Glomerular visceral epithelial cell (primary cell): ENCODE data around the gene ABCA13.

Source experiments
- DNase-seq: peaks from one replicate; pipeline ENCODE4 v3.0.0-alpha.2; 2016; ENCODE audit errors: extremely low spot score

Gene ABCA13

DNA sequence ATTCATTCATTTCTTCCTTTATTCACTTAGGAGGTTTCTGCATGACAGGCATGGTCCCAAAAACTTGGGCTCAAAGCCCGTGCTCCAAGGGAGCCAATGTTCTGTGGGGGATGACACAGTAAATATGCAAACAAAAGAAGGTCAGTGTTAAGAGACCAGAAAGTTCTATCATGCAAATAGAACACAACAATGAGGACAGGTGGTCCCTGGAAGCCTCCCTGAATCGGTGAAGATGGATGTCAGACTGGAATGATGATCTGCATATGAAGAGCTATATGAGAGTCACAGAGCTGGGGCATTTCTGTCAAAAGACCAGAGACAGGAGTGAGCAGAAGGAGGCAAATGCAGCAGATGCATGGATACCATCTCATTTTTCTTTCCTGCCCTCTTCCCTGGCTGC lies 129.0 kb downstream of the ABCA13 start:
- no peak for DNase-seq

- no peak for DNase-seq
Observed at GRCh38 chr7:48301201-48301600, 129.9 kb downstream of the ABCA13 start.

DNA sequence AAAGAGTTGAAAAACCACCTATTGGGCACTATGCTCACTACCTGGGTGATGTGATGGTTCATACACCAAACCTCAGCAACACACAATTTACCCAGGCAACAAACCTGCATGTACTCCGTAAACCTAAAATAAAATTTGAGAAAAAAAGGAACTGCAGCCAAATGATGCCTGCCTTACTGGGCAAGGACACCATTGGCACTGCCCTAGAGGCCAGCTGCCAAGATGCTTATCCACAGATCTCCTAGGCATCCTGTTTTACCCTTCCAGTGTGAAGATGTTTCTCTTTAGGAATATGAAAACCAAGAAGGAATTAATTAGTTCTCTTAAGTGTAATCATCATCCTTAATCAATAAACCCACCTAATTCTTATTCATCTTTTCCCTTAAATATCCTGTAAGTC lies 133.4 kb downstream of the ABCA13 start:
- DNase-seq: no peak

- no peak for DNase-seq
Observed at GRCh38 chr7:48305661-48306060, 134.4 kb downstream of the ABCA13 start.

DNA sequence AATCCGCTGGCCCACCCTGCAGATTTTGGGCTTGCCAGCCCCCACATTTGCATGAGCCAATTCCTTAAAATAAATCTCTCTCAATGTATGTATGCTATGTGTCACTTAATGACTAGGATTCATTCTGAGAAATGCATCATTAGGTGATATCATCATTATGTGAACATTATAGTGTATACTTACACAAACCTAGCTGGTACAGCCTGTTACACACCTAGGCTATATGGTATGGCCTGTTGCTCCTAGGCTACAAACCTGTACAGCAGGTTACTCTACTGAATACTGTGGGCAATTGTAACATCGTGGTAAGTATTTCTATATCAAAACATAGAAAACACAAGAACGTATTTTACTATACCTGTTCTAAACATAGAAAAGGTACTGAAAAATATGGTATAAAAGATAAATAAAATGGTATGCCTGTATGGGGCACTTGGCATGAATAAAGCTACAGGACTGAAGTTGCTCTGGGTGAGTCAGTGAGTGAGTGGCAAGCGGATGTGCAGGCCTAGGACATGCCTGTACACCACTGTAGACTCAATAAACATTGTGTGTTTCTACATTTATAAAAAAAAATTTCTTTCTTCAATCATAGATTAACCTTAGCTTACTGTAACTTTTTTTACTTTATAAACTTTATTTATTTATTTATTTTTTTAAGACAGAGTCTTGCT lies 135.9 kb downstream of the ABCA13 start:
- DNase-seq: no peak

GRCh38 chr7:48309720-48310119 lies 138.5 kb downstream of the ABCA13 start:
- no peak for DNase-seq

- DNase-seq: no peak
Observed at GRCh38 chr7:48311464-48312100, 140.3 kb downstream of the ABCA13 start.

GRCh38 chr7:48312151-48312550 lies 140.9 kb downstream of the ABCA13 start:
- DNase-seq: no peak

GRCh38 chr7:48316768-48317167 lies 145.5 kb downstream of the ABCA13 start:
- DNase-seq: no peak

DNA sequence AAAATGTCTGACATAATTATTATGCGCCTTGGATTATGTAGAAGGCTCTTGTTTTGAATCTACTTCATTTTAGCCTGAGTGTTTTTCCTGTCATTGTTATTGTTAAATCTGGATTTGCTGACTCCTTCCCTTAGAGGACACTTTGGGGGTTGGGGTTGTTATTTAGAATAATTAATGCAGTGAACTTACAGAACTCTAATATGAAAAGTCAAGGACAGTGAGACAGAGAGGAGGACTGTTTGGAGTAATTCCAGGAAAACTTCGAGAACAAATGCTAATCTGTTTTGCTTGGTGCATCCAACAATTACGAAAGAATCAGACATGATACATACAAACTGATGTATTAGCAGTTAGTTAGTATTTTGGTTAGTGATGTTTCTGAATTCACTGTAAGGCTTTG lies 146.1 kb downstream of the ABCA13 start:
- no peak for DNase-seq

DNA sequence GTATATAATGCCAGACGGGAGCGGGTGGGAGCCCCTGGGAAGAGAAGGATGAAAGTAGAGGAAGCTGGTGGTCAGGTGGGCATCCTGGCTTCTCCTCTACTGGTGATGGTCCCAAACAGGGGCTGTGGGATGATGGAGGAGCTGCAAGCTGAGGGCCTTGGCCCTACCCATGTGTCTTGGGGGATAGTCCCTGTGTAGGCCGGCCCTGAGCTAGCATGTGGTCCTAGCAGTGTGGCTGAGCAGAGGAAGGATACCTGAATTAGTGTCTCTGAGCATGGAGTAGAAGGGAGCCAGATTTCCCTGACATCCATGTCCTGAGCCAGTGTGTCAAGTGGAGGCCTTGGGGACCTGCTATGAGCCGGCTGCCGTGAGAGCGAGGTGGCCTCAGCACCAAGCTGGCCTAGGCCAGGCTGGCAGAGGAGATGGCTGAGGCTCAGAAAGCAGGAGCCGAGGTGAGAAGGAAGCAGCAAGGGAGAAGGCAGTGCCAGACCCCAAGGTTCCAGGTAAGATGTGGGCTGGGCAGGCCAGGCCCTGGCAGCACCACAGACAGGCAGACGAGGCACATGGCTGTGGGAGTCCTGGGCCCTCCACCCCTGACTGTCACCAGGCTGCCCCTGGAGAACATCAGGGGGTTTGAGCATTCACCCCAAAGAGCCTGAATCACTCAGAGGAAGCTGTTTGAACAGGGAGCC lies 150.2 kb downstream of the ABCA13 start:
- DNase-seq: no peak

DNA sequence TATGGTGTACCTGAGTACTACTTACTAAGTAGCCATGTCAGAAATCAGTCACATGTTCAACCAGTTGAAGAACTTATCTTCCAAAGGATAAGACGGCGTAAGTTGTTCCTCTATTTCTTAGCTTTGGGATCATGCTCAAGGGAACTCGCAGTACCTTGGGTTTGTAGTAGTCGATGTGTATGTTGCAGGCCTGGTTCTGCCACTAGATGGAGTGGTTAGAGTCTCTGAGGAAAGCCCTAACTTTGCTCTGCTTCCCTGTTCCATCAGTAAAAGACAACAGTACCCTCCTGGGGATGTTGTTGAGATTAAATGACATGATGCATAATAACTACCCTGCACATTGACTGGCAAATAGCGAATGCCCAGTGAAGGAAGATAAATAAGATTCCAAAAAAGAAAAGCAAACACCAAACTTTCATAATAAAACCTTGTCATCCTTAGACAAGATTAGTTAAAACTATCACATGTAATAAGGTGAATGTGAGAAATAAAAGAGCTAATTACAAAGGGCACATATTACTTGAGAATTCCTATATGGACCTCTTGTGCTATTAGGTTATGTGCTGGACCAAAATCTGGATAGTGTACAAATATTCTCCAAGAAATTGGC lies 165.9 kb downstream of the ABCA13 start:
- no peak for DNase-seq

DNA sequence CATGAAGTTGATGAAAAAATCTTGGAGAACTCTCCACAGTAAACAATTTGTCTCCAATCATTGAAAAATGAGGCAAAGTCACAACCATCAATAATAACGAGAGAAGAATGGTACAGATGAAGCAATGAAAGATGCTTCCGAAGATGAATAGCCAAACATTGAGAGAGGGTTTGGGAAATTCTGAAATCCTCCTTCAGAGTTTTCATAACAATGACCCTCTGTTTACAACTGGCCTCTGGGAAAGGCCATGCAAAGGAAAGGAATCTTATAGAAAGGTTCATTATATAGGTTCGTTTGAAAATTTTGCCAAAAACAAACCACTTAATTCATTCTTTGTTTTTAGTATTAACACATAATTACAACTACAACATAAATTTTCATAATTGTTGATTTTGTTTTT lies 166.5 kb downstream of the ABCA13 start:
- no peak for DNase-seq

DNA sequence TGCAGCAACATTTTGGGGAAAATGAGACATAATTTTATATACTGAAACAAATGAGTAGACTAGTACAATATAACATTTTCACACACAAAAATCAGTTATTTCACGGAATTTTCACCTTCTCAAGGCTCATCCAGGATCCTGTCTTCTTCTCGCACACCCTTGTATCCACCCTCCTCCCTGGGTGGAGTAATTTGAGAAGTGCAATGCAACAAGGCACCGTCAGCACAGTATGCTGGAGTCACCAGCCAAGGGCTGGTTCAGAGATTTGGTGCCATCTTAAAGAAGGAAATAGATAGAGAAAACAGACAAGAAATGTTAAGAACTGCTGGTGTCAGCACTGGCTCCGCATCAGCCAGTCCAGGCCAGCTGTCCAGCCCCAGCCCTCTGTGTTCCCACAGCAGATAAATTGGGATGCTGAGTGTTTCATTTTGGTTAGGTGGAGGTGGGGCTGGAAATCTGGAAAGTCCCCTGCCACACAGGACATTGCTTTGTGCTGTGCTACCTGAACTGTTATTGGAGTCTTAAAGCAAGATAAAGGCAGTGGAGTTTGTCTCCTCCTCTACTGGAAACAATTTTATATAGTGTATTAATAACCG lies 176.1 kb downstream of the ABCA13 start:
- DNase-seq: no peak

DNA sequence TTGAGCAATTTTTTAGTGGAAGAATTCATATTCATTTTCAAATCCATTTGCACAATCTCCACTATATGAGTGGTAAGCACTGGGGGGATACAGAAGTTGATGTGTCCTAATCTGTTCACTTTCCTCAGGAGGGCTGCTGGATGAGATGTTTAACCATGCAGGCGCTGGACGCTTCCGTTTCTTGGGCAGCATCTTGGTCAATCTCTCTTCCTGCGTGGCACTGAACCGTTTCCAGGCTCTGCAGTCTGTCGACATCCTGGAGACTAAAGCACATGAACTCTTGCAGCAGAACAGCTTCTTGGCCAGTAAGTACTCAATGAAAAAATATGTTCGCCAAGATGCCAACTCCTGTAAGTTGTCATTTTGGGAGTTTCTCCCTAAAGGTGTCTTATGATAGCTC lies 179.3 kb downstream of the ABCA13 start:
- no peak for DNase-seq

DNA sequence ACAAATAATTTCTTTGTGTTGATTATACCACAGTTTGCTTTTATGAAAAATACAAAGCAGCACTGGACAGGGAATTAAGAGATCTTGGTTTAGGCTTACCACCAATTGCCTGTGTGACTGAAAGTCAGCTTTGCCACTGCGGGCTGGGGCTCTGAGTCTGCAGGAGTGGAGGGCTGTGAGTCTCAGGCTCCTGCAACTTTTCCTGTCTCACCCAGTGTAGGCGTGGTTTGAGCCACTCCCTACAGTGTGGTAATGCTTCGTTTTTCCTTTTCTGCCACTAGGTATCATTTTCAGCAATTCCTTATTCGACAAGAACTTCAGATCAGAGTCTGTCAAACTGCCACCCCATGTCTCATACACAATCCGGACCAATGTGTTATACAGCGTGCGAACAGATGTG lies 180.6 kb downstream of the ABCA13 start:
- DNase-seq: no peak

- DNase-seq: no peak
Observed at GRCh38 chr7:48355346-48355745, 184.1 kb downstream of the ABCA13 start.

- DNase-seq: no peak
Observed at GRCh38 chr7:48360574-48360973, 189.3 kb downstream of the ABCA13 start.

DNA sequence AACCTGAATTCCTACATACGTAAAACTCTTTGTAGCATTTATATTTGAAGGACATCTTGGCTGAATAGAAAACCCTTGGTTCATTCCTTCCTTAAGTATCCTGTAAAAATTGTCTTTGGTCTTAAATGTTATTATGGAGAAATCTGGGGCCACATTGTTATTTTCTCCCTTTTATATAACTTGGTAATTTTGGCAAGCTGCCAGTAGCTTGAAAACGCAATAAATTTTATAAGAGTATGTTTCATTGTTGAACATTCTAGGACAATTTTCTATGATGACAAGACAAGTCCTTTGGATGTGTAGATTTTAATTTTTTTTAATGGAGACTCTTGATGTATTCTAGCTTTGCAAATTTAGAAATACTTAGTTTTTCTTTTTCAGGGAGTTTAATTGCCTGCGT lies 191.9 kb downstream of the ABCA13 start:
- no peak for DNase-seq

- DNase-seq: no peak
Observed at GRCh38 chr7:48365010-48365409, 193.8 kb downstream of the ABCA13 start.

GRCh38 chr7:48366096-48366495 lies 194.8 kb downstream of the ABCA13 start:
- no peak for DNase-seq

- DNase-seq: no peak
Observed at GRCh38 chr7:48376263-48376662, 205.0 kb downstream of the ABCA13 start.
